GM10248 (cell line): ENCODE results near the gene PGAP3.

Source experiments
- CTCF ChIA-PET: fragments of 300-600 bp; sonication (Branson Sonifier 250); formaldehyde crosslinking; extraction: SDS; loops from one replicate; lab custom pipeline; 2021; ENCODE audit warnings: antibody characterized with exemption; lab: Yijun Ruan, JAX
- POLR2A ChIA-PET: fragments of 350-650 bp; sonication (Branson Sonifier 250); formaldehyde crosslinking; extraction: SDS; loops from one replicate; lab custom pipeline; 2020; ENCODE audit warnings: antibody characterized with exemption; lab: Yijun Ruan, JAX
- DNase-seq: peaks from one replicate; pipeline ENCODE4 v3.0.0; 2012; ENCODE audit errors: extremely low spot score
- TF ChIP-seq, protein P1 (sequence below): IDR thresholded peaks from 2 replicates; pipeline ENCODE4 v1.5.1; 2012; ENCODE audit warnings: mild to moderate bottlenecking, low read depth; ENCODE audit errors: extremely low read depth, missing control alignments, control extremely low read depth

The PGAP3 gene

DNA sequence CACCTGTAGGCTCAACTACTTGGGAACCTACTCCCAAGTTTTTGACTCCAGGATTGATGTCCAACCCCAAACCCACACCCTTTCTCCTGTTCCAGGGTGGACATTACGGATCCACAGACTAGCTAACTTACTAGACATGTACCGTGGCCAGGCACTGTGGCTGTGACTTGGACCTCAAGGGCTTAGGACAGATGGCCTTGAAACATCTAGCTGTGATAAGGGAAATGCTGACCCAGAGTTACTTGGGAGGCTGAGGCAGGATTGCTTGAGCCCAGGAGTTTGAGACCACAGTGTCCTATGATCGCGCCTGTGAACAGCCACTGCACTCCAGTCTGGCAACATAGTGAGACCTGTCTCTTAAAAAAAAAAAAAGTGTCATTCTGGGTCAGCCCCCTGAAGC, 46.8 kb downstream of the PGAP3 start:
- CTCF ChIA-PET: interaction anchor here (0.8 to 9.7 kb wide), 4 partner anchors 12 to 31 kb away, joined by 3 to 112 read pairs (median 32); no protein-coding TSS in a partner anchor
- POLR2A ChIA-PET: no interaction called here
- DNase-seq: no peak
- TF ChIP-seq, protein P1, sequence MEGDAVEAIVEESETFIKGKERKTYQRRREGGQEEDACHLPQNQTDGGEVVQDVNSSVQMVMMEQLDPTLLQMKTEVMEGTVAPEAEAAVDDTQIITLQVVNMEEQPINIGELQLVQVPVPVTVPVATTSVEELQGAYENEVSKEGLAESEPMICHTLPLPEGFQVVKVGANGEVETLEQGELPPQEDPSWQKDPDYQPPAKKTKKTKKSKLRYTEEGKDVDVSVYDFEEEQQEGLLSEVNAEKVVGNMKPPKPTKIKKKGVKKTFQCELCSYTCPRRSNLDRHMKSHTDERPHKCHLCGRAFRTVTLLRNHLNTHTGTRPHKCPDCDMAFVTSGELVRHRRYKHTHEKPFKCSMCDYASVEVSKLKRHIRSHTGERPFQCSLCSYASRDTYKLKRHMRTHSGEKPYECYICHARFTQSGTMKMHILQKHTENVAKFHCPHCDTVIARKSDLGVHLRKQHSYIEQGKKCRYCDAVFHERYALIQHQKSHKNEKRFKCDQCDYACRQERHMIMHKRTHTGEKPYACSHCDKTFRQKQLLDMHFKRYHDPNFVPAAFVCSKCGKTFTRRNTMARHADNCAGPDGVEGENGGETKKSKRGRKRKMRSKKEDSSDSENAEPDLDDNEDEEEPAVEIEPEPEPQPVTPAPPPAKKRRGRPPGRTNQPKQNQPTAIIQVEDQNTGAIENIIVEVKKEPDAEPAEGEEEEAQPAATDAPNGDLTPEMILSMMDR: no peak

DNA sequence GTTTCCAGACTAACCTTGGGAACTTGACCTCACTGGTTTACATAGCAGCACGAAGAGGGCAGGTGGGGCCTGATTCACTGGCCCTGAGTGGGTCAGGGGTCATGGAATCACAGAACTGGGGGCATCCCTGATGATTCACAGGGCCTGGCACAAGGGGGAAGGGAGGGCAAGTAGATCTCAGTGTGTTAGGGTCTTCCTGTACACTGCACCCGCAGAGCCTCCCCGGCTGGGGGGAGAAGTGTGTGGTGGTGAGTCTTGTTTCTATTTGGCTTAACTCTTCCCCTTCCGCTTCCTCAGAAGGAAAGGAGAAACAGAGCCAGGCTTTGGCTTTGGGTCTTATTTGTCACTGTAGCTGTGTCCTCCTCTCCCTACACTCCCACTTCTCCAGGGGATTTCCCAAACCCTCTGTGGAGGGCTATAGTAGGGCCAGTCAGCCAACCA, 47.2 kb downstream of the PGAP3 start:
- ChIA-PET CTCF (interaction anchor here (1.7 to 9.7 kb wide), 3 partner anchors 12 to 19 kb away, joined by 4 to 112 read pairs (median 59); no protein-coding TSS in a partner anchor), POLR2A (no interaction called here)
- TF ChIP-seq, protein P1: no peak
- DNase-seq: no peak

DNA sequence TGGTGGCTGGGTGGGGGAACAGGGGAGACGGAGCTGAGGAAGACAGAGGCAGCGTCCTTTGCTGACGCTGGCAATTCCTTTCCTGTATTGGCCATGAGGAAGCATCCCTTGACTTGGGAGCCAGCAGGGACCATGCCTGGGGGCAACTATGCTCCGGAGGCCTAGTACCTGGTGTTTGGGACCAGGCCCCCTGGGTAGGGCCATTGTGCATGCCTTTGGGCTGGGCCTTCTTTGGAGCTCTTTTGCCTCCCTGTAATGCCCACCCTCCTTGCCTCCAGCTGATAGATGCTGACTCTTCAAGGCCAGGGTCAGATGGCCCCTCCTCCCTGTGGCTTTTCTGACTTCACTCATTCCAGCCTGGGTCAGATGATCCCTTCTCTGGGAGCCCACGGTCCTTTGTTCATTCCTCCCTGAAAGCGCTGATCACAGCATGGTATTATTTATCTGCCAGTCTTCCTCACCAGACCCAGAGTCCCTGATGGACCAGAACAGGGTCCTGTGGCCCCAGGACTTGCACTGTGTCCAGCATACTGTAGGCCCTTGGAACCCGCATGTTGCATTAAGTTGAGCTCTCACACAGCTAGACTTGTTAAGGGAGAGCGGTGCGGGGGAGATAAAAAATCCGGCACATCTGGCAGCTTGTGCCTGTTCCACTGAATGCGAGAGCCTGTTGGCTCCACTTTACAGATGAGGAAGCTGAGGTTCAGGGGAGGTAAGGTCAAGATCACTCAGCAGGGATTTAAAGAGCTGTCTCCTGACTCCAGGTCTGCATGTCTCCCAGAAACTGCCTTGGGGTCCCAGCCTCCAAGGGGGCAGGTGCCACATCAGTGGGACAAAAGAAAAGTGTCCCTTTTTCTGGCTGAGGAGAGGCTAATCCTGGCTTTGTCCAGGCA, 48.0 kb downstream of the PGAP3 start:
- CTCF ChIA-PET: interaction anchor here (0.8 to 9.7 kb wide), 6 partner anchors 9 to 90 kb away, joined by 3 to 112 read pairs (median 6); no protein-coding TSS in a partner anchor
- TF ChIP-seq, protein P1: no peak
- POLR2A ChIA-PET: no interaction called here
- no peak for DNase-seq

DNA sequence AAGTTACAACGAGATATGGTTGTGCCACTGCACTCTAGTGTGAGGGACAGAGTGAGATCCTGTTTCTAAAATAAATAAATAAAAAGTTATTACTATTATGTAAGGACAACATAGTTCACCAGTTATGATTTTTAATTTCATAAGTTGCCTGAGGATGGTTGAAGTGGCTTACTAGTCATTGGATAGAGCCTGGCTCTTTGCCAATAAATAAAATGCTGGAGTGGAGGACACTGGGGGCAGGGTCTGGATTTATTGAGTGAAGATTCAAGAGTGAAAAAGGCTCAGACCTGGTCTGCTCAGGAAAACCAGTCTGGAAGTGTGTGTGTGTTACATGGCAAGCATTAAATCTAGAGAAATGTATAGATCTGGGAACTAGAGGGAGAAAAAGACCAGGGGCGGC, 48.8 kb downstream of the PGAP3 start:
- no peak for DNase-seq
- ChIA-PET CTCF (interaction anchor here (0.8 to 9.7 kb wide), 6 partner anchors 9 to 90 kb away, joined by 3 to 112 read pairs (median 6); no protein-coding TSS in a partner anchor), POLR2A (no interaction called here)
- TF ChIP-seq, protein P1: no peak

- POLR2A ChIA-PET: interaction anchor here (0.9 kb wide), 1 partner anchor 315 kb away, joined by 3 read pairs; no protein-coding TSS in a partner anchor
- CTCF ChIA-PET: interaction anchor here (0.9 to 9.7 kb wide), 7 partner anchors 9 to 473 kb away, joined by 3 to 112 read pairs (median 6); partner anchors contain the start of gene MIEN1
- TF ChIP-seq, protein P1: no peak
- DNase-seq: no peak
Measured at GRCh38 chr17:39638317-39638716, 49.5 kb downstream of the PGAP3 start.

DNA sequence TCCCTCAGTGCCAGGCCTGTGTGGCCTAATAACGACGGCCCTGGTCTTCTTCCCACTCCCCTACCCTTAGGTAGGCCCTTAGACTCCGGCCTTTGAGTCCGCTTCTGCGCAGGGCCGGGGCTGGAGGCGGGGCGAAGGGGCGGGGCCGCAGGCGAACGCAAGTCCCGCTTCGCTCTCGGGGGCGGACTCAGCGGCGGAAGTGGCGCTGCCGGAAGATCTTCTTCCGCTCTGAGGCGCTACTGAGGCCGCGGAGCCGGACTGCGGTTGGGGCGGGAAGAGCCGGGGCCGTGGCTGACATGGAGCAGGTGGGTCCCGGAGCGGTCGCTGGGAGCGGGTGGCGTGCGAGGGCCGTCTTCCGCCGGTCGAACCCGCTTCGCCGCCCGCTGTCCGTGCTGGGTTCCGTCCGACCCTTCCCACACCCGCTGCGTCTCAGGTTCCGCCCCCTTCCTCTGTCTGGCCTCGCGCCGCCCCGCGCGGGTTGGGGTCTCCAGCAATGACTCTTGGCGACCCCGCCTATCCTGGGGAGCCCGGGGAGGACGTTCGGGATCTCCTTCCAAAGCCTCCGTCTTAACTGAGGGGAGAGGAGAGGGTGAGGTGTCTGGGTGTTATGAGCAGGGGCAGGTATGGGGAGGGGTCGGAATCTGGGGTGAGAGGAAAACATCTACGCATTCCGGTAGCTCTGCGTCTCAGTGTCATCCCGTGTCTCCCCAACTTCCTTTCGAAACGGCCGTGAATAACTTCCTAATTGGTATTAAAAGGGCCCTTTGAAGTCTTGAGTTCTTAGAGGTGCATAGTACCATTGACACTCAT, 50.7 kb downstream of the PGAP3 start, which contains the start of gene STARD3:
STARD3 (plus strand) TSS at position 218 of the 810 bp plus-strand sequence. CDS start 16,388 bp downstream, outside the sequence.
- ChIA-PET POLR2A (interaction anchor here (0.9 kb wide), 1 partner anchor 316 kb away, joined by 3 read pairs; no protein-coding TSS in a partner anchor), CTCF (interaction anchor here (1.0 to 9.7 kb wide), 7 partner anchors 10 to 93 kb away, joined by 3 to 112 read pairs (median 6); partner anchors contain the start of gene MIEN1)
- peak; percentile 97 for DNase-seq
- TF ChIP-seq, protein P1: no peak
